HFF-Myc (cell line): ENCODE data around the gene COL4A1.

ENCODE experiments used
- DNase-seq: peaks from one replicate; pipeline ENCODE4 v3.0.0-alpha.2; 2011; ENCODE audit warnings: low read depth; ENCODE audit errors: extremely low read depth
- H3K4me3 ChIP-seq: replicated peaks from 2 replicates; pipeline ENCODE4 v1.5.1; 2011; ENCODE audit warnings: low read depth, mild to moderate bottlenecking, control low read depth, low read length
- TF ChIP-seq, protein P1 (sequence below): IDR thresholded peaks from 2 replicates; pipeline ENCODE4 v1.5.1; 2012; ENCODE audit warnings: mild to moderate bottlenecking, low read depth, low read length, control low read depth; ENCODE audit errors: missing control alignments

Gene COL4A1

DNA sequence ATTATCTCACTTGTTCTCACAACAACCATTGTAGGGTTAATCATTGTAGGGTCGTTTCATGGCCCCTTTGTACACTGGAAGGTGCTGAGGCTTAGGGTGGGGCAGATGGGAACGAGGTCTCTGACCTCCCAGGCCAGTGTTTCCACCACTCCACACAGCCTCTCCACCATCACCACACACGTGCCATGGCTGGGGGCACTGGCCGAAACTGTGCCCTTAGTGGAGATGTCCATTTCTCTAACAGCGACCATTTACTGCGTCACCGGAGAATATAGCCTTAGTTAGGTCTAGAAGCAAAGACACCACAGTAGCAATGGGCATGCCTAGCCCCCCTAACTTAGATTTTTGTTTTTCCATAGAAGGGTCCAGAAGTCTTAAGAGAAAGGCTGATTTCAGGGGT is 36.5 kb downstream of the COL4A1 start:
- TF ChIP-seq, protein P1, sequence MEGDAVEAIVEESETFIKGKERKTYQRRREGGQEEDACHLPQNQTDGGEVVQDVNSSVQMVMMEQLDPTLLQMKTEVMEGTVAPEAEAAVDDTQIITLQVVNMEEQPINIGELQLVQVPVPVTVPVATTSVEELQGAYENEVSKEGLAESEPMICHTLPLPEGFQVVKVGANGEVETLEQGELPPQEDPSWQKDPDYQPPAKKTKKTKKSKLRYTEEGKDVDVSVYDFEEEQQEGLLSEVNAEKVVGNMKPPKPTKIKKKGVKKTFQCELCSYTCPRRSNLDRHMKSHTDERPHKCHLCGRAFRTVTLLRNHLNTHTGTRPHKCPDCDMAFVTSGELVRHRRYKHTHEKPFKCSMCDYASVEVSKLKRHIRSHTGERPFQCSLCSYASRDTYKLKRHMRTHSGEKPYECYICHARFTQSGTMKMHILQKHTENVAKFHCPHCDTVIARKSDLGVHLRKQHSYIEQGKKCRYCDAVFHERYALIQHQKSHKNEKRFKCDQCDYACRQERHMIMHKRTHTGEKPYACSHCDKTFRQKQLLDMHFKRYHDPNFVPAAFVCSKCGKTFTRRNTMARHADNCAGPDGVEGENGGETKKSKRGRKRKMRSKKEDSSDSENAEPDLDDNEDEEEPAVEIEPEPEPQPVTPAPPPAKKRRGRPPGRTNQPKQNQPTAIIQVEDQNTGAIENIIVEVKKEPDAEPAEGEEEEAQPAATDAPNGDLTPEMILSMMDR, result no peak
- no peak overlapping the region for H3K4me3 ChIP-seq
- no peak for DNase-seq

DNA sequence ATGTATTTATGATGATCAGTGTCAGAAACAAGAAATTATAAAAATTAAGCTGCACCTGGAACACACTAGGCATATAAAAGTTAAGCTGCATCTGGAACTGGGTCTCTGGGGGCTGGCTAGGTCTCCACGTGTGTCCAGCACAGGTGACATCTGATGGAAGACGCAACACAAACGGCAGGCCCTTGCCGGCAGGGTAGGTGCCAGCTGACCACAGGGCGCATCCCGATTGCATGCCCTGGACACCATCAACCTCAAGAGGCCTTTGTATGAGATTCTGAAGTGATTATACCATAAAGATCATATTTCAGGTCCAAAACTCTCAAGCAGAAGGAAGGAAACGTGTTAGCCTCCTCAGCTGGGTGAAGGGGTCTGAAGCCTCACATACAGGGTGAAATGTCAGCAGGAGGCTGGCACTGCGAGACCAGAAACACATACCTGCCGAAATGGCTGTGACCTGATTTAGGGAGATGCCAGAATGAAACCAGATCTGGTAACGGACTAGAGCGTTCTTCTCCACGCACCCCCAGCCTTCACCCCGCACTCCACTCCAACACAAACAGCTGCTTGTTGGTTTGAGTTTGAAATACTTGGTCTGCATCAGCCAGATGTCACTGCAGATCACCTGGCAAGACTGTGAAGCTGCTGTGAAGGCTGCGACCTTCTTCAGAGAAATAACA is 37.3 kb downstream of the COL4A1 start:
- TF ChIP-seq, protein P1, result no peak
- DNase-seq, result no peak
- no peak overlapping the region for H3K4me3 ChIP-seq

DNA sequence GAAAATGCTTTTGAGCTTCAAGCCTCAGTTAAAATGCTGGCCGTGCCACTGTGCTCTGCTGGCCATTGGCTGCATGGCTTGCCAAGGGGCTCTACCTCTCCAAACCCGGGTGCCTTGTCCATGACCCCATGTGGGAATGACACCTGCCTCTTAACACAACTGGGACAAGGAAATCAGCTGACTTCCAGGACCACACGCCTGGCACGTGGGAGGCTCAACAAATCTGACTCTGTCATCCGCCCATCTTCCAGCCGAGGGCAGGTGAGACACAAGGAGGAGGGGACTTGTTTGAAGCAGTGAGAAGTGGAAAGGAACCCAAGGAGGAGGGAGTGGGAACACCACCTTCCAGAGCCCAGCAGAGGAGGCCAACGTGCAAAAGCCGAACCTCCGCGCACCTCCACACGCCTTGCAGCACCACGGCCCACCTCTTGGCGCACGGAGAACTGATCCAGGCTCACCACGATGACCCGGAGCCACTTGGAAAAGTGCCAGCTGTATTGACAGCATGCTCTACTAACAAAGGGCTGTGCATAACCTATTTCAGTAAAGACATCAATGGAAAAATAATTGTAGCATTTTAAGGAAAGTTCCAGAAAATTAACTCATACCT is 38.3 kb downstream of the COL4A1 start:
- TF ChIP-seq, protein P1, result no peak
- no peak for DNase-seq
- no peak overlapping the region for H3K4me3 ChIP-seq

DNA sequence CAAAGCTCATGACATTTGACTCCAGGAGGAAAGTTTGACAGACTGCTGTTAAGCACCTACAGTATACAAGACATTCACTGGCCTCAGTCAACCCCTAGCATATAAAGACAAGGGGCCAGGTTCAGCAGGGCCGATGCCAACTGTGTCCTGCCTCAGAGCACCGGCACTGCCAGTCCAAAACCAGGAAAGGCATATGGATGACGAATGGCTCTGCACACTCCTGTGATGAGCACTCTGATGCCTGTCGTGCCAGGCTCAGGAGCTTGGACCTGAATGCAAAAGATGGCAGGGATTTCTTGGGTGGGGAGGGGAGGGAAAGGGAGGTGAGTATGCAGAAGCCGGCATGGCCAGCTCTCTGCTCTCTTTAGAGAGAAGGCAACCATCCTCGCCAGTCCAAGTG is 38.9 kb downstream of the COL4A1 start:
- no peak overlapping the region for H3K4me3 ChIP-seq
- TF ChIP-seq, protein P1, result no peak
- DNase-seq, result no peak

DNA sequence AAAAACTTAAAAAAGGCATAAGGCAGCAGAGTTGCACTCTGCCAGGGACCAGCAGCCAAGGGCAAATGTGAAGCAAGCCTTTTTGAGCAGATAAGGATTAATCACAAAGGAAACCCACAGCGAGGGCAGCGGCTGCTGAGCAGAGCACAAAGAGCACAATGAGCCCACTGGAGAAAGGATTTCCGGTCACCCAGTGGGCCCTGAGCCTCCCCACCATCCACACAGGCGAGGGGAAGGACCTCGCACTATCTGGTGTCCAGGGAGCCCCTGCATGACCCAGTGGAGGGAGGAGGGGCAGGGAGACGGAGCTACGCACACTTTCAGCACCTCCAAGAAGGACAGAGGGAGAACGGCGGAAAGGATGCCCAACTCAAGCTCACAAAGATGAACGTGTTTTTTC is 40.0 kb downstream of the COL4A1 start:
- no peak for DNase-seq
- H3K4me3 ChIP-seq, result no peak overlapping the region
- TF ChIP-seq, protein P1, result no peak

DNA sequence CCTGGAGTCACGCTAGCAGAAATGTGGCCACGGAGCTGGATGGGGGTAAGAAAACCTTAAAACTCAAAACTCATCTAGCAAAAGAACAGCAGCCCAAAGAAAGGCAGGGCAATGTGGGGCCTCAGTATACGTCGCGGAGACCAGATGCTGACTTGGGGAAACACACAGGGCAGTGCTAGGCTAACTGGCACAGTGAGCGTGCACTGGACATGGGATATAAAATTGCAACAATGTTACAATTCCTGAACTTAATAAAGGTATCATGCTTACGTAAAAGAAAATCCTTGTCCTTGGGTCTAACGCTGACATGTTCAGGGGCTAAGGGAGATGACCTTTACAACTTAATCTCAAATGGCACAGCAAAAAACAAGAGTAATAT is 40.5 kb downstream of the COL4A1 start:
- DNase-seq, result no peak
- TF ChIP-seq, protein P1, result no peak

More for the DNA sequence above, 40.5 kb downstream of the COL4A1 start:
- H3K4me3 ChIP-seq, result no peak overlapping the region
